SU-DHL-6 (cell line): ENCODE measurements around the gene MKS1.

Experiments
- CTCF ChIP-seq: fragments of 200-600 bp; sonication (generic); IDR thresholded peaks from one replicate; pipeline ENCODE4 v1.5.1; 2017; ENCODE audit warnings: antibody characterized with exemption, mild to moderate bottlenecking, low read length, moderate library complexity; ENCODE audit not compliant: insufficient read depth, poor library complexity, severe bottlenecking
- EZH2phosphoT487 ChIP-seq: fragments of 200-600 bp; sonication (generic), shearing (Covaris generic); conservative IDR thresholded peaks from 2 replicates; pipeline ENCODE4 v1.6.1; 2018; ENCODE audit warnings: mild to moderate bottlenecking, antibody characterized with exemption, low read length, moderate library complexity, mixed read lengths

GRCh38 chr17:58239987-58240386, 20.9 kb upstream of the MKS1 start:
- TF ChIP-seq CTCF: no peak
- TF ChIP-seq EZH2phosphoT487: no peak
